ENCODE measurements around the gene CACNA1I. TPM values are rescaled to one million over a fixed set of nuclear protein-coding genes. Genes with fewer than 3 reads are reported as not detected.

Gene CACNA1I
- total and polyA plus RNA-seq, 2 experiments from 2014 or later, result 0.42 to 2.4 TPM

DNA sequence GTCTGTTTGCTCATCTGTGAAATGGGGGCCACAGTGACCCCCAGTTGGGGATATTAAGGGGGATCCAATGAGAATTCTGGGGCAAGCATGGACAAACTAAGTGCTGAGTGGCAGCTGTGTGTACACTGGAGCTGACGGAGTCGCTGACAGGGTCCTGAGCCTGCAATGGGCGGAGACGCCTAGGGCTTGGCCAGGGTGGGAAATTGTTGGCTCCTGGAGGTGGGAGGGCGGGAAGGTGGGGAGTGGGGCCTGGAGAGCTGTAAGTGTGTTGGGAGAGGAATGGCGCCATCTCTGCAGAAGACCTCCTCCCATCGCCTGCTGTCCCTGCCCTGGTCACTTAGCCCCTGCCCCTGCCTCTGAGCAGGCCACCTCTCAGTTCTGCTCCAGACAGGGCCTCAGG is 7.3 kb downstream of the CACNA1I start:
- H3K9me2 ChIP-seq (ENCODE audit: insufficient read depth), result no peaks in the 10 kb centered on the region
- no peak overlapping the region for H3K4me2 ChIP-seq
- Mint-ChIP-seq H3K4me1 (peaks cover 11% of the 10 kb centered on the region), H3K27me3 (ENCODE audit: insufficient read depth, low read depth, poor library complexity) (peaks cover 5% of the 10 kb centered on the region), H3K36me3 (ENCODE audit: low read depth) (no peaks in the 10 kb centered on the region; the same call in 2 of the 3 replicates), H3K9me3 (no peaks in the 10 kb centered on the region), H3K27ac (no peak overlapping the region), H3K4me3 (no peak overlapping the region)
- H3K79me2 ChIP-seq (replicated peaks; ENCODE audit: insufficient read depth), result no peaks in the 10 kb centered on the region
- H3K4me3 ChIP-seq, result no peak overlapping the region
- H3K27me3 ChIP-seq (ENCODE audit: insufficient read depth), result no peaks in the 10 kb centered on the region
- peaks cover 4% of the 10 kb centered on the region; the same call in 1 of the 2 replicates for H3K4me1 ChIP-seq (ENCODE audit: insufficient read depth)
- no peaks in the 10 kb centered on the region for H3F3A ChIP-seq (replicated peaks; ENCODE audit: low read depth)
- no peak for TF ChIP-seq ZNF114 (CRISPR knock-in tag; IDR thresholded peaks at IDR 0.05)
- TF ChIP-seq ZNF331 (CRISPR knock-in tag; IDR thresholded peaks at IDR 0.05; ENCODE audit: low read depth), result no peak
- TF ChIP-seq CREB1 (CRISPR knock-in tag; IDR thresholded peaks at IDR 0.05; ENCODE audit: low read depth), result no peak
- TF ChIP-seq, protein P1, sequence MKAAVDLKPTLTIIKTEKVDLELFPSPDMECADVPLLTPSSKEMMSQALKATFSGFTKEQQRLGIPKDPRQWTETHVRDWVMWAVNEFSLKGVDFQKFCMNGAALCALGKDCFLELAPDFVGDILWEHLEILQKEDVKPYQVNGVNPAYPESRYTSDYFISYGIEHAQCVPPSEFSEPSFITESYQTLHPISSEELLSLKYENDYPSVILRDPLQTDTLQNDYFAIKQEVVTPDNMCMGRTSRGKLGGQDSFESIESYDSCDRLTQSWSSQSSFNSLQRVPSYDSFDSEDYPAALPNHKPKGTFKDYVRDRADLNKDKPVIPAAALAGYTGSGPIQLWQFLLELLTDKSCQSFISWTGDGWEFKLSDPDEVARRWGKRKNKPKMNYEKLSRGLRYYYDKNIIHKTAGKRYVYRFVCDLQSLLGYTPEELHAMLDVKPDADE (IDR thresholded peaks at IDR 0.05), result no peak
- TF ChIP-seq POLR2AphosphoS5 (IDR thresholded peaks at IDR 0.05; ENCODE audit: low read depth), result no peak
- no peak for TF ChIP-seq EZH2phosphoT487 (IDR thresholded peaks at IDR 0.05; ENCODE audit: unreplicated experiment)
- TF ChIP-seq, protein P2, sequence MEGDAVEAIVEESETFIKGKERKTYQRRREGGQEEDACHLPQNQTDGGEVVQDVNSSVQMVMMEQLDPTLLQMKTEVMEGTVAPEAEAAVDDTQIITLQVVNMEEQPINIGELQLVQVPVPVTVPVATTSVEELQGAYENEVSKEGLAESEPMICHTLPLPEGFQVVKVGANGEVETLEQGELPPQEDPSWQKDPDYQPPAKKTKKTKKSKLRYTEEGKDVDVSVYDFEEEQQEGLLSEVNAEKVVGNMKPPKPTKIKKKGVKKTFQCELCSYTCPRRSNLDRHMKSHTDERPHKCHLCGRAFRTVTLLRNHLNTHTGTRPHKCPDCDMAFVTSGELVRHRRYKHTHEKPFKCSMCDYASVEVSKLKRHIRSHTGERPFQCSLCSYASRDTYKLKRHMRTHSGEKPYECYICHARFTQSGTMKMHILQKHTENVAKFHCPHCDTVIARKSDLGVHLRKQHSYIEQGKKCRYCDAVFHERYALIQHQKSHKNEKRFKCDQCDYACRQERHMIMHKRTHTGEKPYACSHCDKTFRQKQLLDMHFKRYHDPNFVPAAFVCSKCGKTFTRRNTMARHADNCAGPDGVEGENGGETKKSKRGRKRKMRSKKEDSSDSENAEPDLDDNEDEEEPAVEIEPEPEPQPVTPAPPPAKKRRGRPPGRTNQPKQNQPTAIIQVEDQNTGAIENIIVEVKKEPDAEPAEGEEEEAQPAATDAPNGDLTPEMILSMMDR (conservative IDR thresholded peaks at IDR 0.05; ENCODE audit: low read depth in 2 of 2), result no peak
- TF ChIP-seq JUNB (IDR thresholded peaks at IDR 0.05; ENCODE audit: unreplicated experiment), result no peak
- TF ChIP-seq NANOG (IDR thresholded peaks at IDR 0.05; ENCODE audit: borderline replicate concordance), result no peak
- TF ChIP-seq, protein P3, sequence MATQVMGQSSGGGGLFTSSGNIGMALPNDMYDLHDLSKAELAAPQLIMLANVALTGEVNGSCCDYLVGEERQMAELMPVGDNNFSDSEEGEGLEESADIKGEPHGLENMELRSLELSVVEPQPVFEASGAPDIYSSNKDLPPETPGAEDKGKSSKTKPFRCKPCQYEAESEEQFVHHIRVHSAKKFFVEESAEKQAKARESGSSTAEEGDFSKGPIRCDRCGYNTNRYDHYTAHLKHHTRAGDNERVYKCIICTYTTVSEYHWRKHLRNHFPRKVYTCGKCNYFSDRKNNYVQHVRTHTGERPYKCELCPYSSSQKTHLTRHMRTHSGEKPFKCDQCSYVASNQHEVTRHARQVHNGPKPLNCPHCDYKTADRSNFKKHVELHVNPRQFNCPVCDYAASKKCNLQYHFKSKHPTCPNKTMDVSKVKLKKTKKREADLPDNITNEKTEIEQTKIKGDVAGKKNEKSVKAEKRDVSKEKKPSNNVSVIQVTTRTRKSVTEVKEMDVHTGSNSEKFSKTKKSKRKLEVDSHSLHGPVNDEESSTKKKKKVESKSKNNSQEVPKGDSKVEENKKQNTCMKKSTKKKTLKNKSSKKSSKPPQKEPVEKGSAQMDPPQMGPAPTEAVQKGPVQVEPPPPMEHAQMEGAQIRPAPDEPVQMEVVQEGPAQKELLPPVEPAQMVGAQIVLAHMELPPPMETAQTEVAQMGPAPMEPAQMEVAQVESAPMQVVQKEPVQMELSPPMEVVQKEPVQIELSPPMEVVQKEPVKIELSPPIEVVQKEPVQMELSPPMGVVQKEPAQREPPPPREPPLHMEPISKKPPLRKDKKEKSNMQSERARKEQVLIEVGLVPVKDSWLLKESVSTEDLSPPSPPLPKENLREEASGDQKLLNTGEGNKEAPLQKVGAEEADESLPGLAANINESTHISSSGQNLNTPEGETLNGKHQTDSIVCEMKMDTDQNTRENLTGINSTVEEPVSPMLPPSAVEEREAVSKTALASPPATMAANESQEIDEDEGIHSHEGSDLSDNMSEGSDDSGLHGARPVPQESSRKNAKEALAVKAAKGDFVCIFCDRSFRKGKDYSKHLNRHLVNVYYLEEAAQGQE (IDR thresholded peaks at IDR 0.05; ENCODE audit: unreplicated experiment), result no peak
- TF ChIP-seq EZH2 (IDR thresholded peaks at IDR 0.05; ENCODE audit: low read depth, unreplicated experiment), result no peak
- no peaks in the 10 kb centered on the region for H4K20me1 ChIP-seq (replicated peaks; ENCODE audit: insufficient read depth)
- no peak overlapping the region for H2AFZ ChIP-seq
- no peak for DNase-seq (ENCODE audit: low spot score)
- no peak for ATAC-seq
- H3K27ac ChIP-seq (ENCODE audit: low read depth), result no peak overlapping the region
- H3K36me3 ChIP-seq (ENCODE audit: insufficient read depth), result no peaks in the 10 kb centered on the region

Measured in GM23338 (cell line).